ENCODE measurements around the gene NFKBIB.

NFKBIB gene

DNA sequence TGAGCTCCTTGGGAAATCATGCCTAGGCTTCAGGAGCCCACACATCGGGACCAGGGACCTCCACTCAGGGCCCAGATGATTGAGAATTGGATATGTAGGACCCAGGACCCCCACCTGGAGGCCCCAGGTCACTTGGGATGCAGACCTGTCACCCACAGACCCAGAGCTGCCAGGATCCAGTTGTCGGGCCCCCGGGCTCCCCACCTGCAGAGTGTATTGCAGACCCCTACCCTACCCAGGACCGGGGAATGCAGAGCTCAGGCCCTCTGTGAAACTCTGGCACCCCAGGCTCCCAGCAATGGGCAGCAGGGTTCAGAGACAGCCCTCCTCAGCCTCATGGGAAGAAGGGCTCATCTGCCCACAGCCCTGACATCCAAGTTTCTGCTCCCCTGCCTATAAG is 5.9 kb downstream of the NFKBIB start:
- DNase-seq, result no peak

DNA sequence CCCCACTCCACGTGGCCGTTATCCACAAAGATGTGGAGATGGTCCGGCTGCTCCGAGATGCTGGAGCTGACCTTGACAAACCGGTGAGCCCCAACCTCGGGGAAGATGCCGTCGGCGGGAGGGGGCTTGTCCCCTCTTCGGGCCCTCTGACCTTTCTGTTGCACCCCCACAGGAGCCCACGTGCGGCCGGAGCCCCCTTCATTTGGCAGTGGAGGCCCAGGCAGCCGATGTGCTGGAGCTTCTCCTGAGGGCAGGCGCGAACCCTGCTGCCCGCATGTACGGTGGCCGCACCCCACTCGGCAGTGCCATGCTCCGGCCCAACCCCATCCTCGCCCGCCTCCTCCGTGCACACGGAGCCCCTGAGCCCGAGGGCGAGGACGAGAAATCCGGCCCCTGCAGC is 7.5 kb downstream of the NFKBIB start:
- no peak for DNase-seq

DNA sequence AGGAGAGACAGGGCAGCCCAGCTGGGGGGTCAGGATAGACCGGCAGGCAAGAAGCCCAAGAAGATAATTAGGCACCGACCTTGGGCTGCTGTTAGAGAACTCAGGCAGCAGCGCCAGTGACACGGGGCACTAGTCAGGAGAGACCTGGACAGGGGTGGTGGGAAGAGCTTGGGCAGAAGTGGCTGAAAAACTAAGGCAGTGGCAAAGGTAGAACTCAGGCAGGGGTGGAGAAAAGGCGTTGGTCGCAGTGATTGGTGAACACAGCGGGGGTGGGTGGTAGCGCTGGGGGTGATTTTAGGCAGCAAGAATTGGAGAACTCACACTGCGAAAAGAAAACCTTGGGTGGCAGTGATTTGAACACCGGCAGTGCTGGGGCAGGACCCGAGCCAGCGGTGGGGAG is 7.9 kb downstream of the NFKBIB start:
- DNase-seq, result no peak

DNA sequence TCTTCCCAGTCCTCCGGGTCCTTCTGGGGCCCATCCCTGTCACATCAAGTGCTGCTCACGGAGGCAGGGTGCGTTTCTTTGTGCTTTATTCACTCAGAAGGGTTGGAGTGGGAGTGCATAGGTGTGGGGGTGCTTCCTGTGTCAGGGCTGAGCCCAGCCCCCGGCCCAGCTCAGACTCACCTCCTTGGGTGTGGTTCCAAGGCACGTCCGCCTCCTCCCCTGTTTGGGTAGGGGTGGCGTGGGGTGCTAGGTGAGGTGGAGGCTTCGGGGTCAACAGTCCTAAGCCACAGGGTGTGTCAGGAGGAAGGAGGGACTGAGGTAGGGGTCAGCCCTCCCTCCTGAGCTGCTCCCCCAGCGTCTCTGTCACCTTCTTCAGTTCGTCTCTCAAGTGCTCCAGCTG is 9.1 kb downstream of the NFKBIB start:
- DNase-seq, result no peak

DNA sequence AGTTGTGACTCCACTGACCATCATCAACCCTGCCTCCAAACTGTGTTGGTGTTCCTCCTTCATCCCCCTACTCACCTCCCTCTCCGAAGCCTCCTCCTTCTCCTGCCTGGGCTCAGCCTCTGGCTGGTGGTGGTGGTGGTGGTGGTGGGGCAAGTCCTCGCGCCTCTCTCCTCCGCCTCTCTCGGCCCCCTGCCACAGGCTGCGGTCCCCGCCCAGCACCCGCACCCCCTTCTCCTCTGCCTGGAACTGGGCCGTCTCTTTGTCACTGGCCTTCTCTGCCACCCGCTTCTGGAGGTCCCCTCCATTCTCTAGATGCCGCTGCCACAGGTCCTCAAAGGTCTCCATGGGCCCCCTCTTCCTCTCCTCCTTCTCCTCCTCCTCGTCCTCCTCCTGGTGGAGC is 10.7 kb downstream of the NFKBIB start:
- no peak for DNase-seq

DNA sequence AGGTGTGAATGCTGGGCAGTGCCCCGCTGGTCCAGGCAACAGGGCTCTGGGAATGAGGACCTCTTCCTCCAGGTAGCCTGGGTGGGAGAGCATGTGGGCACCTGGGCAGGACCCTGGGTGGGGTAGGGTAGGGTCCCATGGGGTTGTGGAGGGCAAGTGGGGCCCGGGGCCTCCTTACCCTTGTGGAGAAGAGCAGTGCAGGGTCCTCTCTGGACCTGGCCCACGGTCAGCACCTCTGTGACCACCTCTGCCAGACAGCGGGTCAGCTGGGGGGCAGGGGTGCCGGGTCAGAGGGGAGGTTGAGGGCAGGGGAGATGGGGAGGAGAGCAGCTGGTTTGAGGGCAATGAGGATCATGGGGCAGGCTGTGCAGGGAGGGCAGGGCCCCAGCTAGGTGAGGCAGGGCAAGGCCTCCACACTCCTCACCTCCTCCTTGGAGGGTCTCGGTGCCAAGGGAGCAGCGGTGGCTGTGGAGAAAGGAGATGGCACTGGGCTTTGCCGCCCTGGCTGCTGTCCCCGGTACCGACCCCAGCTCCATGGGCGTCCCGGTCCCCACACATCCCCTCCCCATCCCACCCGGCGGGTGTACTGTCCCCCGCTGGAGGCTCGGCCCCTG is 11.7 kb downstream of the NFKBIB start:
- no peak for DNase-seq

DNA sequence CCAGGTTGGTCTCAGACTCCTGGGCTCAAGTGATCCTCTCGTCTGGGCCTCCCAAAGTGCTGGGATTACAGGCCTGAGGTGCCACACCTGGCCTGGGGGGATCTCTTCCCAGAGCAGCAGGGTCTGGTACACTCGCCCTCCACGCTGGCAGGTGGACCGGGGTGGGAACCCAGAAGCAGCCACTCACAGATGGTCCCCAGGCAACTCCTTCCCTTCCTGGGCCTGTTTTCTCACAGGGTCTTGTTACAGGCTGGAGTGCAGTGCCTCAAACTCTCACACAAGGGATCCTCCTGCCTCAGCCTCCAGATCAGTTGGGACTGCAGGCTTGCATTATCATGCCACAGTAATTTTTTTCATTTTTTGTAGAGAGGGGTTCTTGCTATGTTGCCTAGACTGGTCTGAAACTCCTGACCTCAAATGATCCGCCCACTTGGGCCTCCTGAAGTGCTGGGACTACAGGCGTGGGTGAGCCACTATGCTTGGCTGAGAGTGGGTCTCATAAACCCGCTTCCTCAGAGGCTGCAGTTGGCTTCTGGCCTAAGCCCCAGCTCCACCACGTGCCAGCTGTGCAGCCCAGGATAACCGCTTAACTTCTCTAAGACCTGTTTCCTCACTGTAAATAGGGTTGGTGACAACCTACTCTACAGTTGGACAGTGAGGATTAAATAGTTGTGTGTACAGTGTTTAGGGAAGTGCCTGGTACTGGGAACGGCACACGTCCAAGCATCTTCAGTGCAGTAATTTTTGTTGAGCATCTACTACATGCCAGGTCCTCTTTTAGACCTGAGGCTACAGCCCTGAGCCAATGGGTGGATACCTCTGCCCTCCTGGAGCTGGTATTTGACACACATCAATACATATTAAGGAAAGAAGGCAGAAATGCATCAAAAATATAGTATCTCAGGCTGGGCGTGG is 13.1 kb downstream of the NFKBIB start:
- peak; percentile 72 for DNase-seq

DNA sequence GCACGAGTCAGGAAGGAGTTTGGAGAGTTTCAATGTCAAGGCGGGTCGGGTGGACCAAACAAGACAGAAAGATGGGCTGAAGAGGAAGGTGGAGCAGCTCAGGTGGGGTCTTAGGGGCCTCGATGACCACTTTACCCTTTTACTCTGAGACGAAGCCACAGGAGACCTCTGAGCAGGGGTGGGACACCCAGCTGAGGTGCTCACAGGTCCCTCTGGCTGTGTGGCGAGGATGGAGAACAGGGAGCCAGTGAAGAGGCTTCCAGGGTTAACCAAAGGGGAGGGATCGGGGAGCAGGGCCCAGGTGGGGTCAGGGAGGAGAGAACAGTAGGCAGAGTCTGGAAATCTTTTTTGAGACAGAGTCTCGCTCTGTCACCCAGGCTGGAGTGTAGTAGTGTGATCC is 14.2 kb downstream of the NFKBIB start:
- DNase-seq, result no peak

DNA sequence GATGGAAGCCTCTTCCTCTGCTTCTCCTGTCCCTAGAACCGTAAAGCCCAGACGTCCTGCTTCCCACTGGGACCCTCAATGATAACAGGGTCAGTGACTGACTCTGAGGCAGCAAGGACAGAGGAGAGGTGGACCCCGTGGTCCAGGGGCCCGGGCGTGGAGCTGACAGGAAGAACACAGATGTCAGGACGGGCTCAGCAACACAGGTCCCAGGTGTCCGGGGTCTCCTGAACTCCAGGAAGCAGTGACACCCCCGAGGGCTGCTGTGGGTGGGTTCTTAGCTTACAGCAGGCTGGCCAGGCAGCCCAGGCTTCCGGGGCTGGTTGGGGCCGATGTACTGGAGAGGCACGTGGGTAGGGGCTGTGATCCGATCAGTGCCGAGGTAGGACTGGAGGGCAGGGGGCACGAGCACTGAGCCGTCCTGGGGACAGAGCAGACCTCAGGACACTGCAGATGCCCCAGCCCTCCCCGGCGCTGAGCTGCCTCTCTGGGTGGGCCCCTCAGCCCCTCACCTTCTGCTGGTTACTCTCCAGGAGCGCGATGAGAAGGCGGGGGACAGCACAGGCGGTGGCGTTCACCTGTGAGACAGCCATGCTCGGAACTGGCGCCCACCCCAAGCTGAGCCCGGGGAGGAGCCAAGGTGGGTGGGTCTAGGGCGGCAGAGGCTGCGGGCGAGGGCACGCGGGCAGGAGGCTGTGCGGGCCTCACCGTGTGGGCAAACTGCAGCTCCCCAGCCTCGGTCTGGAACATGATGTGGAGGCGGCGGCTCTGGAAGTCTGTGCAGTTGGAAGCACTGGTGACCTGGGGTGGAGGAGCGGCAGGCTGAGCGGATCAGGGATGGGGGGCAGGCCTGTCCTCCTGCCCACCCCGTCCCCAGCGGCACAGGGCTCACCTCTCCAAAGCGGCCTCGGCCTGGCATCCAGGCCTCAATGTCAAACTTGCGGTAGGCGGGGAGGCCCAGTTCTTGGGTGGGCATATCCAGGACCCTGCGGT is 15.9 kb downstream of the NFKBIB start:
- no peak for DNase-seq

DNA sequence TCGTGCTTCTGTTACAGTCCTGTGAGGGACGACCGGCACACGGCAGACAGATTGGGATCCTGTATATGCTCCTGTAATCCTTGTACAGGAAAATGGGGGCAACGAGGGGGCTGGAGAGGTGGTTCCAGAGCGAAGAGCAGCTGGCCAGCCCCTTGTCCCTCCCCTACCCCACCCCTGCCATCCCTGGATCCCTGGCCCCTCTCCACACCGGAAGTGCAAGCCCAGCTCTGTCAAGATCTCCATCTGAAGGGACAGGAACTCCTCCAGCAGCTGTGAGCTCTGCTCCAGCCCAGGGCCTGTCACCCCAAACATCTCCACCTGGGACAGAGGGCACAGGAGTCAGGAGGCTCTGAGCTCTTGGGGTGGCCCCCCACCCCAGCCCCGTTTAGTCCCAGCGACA is 17.7 kb downstream of the NFKBIB start:
- DNase-seq, result no peak

DNA sequence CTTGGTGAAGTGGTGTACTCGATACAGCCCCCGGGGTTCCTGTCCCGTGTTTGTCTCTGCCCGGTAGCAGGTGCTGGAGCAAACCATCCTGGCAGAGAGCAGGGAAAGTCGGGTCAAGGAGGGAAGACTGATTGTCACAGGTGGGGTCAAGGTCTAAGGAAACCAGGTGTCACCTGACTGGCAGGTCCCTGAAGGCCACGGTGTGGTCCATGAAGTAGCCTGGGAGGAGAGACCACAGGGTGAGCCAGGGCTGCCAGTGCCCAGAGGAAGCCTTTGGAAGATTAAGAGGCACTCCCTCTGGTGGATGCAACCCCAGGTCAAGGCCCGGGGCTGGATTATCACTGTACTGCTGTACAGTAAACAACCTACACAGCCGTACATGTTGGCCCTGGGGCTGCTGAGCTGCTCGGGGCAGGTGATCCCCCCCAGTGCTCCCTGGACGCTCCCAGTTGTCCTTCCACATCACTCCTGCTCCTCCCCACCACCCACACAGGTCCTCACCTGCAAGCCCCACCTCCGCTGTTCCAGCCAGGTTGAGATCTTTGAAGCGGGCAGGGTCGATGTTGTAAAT is 18.2 kb downstream of the NFKBIB start:
- peak; percentile 50 for DNase-seq

DNA sequence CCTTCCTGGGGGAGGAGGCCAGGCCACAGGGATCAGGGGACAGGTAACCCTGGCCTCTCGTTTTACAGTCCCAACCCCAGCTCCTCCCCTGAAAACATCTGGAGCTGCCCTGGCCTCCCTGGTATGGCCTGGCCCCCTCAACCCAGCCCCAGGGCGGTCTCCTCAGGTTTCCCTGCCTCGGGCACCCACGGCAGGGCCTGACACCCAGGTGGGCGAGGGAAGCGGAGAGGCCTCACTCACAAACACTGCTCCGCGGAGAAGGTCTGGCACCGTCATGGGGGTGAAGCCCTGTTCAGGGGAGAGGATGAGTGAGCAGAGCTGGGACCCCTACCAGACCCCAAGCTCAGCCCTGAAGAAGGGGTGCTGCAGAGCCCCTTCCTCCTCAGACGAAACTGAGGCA is 18.8 kb downstream of the NFKBIB start:
- DNase-seq, result no peak

DNA sequence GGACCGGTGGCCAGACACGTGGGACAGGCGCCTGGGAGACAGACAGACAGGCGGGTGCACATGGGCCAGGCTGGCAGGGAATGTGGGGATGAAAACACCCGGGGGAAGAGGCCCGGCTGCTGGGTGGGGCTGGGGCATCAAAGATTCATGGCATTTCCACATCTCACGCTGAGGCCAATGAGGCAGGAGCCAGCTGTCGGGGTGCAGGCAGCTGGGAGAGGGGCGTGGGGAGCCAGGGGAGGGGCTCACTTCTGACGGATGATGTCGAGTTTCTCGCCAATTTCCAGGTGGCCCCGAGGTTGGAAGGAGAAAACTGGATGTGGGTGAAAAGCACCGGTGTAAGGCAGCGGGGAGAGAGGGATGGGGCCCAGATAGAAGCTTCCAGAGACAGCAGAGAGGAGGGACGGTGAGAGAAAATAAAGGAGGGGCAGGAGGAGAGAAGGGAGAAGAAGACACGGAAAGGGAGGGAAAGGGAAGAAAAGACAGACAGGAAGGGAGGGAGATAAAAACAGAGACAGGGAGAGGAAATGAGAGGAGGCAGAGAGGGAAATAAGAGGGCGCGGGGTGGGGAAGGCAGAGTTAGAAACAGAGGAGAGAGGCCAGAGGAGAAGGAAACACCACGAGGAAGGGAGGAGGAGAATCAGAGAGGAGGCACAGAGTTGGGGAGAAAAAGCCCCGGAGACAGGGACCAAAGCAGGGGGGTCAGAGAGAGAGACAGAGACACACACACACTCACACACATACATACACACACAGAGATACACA is 20.2 kb downstream of the NFKBIB start:
- no peak for DNase-seq

DNA sequence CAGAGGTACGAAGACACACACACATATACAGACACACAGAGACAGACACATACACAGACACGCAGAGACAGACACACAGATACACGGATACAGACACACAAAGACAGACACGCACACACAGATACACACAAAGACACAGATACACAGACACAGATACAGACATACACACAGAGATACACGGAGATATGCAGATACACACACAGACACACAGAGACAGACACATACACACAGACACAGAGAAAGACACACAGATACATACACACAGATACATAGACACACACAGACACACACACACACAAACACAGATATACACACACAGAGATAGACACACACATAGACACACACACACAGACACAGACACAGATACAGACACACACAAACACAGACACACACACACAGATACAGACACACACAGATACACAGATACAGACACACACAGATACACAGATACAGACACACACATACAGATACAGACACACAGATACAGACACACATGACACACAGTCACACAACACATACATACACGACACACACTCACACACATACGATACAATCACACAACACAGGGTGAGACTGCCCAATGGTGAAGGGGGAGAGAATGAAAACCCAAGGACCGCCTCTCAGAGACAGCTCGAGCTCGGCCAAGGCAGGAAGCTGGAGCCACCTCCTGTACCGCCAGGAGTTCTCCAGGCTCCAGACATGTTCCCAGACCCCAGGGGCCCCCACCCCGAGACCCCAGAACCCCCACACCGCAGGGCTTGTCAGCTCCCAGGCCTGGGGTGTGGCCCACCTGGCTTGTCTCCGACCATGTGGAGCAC is 21.0 kb downstream of the NFKBIB start:
- DNase-seq, result no peak

DNA sequence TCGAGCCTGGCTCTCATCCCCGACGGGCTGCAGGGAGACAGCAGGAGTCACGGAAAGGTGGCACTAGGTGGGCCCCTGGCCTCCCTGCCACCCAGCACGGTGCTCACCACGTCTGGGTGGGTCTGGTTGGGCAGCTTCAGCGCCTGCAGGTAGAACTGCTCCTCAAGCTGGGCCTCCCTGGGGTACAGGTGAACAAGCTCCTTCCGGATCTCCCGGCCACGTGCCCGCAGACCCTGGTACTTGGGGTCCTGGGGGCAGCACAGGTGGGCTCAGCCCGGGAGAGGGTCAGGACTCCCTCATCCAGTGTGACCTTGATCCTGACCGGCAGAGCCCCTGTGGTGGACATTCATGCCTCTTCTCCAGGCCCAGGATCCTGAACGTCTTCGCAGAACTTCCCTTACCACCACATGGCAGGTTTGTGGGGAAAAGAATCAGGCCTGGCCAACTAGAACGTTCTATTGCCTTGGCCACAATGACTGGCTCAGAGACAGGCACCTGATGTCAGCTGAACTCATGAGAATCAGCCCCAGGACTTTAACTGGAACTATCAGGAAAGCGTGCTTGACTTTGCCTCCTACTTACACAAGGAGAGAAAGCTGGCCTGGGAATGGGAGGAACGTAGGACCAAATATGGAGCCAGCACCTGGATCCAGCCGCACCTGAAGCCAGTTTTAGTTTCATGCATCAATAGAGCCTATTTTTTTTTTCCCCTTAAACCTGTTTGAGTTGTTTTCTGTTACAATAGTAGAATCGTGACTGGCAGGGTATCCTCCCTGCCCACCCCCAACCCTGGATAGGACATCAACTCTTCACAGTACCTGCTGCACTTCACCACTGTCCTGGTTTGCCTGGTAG is 21.9 kb downstream of the NFKBIB start:
- no peak for DNase-seq

DNA sequence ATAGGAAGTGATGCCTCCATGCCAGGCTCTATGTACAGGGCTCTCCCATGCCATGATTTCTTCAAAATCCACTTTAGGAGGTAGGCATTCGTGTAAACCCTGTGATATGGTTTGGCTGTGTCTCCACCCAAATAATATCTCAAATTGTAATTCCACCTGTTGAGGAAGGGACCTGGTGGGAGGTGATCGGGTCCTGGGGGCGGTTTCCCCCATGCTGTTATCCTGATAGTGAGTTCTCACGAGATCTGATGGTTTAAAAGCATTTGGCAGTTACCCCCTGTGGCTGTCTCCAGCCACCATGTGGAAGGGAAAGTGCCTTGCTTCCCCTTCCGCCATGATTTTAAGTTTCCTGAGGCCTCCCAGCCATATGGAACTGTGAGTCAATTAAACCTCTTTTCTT is 22.7 kb downstream of the NFKBIB start:
- DNase-seq, result no peak

DNA sequence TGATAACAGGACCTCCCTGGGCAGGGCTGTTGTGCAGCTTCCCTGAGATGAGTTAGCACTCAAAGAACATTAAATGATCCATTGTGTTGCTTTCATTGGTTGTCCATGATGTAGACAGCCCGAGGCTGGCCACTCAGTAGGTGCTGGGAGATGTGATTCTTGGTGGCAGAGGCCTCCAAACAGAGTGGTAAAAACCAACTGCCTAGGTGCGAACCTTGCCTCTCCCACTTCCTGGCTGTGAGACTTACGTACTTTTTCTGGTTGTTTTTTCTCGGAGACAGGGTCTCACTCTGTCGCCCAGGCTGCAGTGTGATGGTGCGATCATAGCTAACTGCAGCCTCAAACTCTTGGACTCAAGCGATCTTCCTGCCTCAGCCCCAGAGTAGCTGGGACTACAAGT is 24.6 kb downstream of the NFKBIB start:
- DNase-seq, result no peak

DNA sequence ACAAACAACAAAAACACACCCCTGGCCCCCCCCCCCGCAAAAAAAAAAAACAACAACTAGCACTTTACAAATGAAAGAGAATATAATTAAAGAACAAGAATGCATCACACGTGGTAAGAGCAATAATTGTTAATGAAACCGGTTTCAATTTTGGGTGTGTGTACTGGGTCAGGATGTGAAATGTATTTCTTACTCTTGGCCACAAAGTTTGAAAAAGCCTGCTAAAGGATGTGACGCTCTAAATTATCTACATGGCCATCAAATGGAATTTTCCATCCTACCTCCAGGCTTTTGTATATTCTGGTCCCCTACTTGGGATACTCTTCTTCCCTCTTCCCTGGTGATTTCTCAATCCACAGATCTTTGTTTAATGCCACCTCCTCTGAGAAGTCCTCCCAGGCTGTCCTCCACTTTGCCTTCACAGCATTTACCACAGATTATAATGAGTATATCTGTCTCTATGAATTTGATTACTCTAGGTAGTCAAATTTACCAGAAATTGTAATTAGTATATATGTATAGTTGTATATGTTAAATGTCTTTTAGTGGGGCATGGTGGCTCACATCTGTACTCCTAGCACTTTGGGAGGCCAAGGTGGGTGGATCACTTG is 28.7 kb downstream of the NFKBIB start:
- no peak for DNase-seq

DNA sequence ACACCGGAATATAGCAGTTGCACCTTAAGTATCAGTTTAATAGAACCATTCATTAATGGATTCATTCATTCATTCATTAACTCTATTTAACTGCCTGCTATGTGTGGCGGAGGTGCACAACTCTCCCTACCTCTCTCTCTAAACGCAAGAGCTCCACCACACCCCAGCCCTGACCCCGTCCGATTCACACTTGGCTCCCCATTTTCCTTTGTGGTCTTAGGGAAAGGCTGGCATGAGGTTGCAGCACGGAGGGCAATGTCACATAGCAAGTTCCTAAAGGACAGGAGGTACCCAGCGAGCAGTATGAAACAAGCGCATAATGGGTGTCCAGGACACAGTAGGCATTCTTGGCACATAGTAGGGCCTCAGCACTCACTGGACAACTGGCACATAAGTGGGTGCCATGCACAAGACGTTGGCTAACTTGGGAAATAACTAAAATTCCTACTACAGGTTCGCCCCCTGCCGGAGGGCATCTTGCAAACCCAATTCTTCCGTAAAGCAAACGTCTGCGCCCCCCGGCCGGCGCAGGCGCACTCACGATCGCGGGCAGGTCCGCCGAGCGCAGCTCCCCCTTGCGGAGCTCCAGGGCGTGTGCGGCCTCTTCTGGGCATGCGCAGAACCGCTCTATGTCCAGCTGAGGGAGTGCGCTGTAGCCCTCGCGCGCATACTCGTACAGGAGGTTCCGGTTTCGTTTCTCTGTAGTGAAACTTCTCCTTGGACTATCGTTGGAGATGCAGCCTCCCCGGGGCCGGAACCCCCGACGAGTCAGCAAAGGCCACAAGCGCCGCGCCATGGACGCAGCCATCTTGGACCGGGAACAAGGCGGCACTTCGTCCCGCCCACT is 30.4 kb downstream of the NFKBIB start, which contains the start of gene SARS2:
Gene SARS2, minus strand, starts transcription at position 835 of the 847 bp plus-strand sequence. Its CDS starts 27 bp downstream, at position 808.
- peak; percentile 97 for DNase-seq

All from hematopoietic multipotent progenitor cell treated with erythropoietin and hydrocortisone succinate and interleukin-3 and kit ligand, for 4 days (in vitro differentiated cells).